Measurements from ENCODE around the gene NRDE2.

NRDE2 gene

DNA sequence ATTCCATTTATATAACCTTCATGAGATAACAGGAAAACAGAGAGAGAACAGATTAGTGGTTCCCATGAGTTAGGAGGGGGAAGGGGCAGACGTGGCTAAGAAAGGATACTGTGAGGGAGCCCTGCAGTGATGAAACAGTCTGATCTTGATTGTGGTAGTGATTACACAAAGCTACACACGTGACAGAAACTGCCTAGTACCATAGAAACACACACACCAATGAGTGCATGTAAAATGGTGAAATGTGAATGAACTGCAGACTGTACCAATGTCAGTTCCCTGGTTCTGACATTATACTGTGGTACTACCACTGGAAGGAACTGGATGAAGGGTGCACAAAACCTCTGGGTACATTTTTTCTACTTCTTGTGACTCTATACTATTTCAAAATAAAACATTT, 36.9 kb downstream of the NRDE2 start:
- no peaks in the 10 kb centered on the region for H3K9me3 ChIP-seq (ENCODE audit: severe bottlenecking)
- TF ChIP-seq CTCF (IDR thresholded peaks at IDR 0.05; ENCODE audit: low read depth, low read length) = no peak
- DNase-seq = no peak
- H3K27me3 ChIP-seq (ENCODE audit: insufficient read depth, low read depth, severe bottlenecking) = no peaks in the 10 kb centered on the region
- H3K4me3 ChIP-seq (ENCODE audit: low read depth, low read length) = no peak overlapping the region
- H3K36me3 ChIP-seq = no peaks in the 10 kb centered on the region; the same call in 1 of the 2 replicates
- H3K27ac ChIP-seq = no peak overlapping the region

DNA sequence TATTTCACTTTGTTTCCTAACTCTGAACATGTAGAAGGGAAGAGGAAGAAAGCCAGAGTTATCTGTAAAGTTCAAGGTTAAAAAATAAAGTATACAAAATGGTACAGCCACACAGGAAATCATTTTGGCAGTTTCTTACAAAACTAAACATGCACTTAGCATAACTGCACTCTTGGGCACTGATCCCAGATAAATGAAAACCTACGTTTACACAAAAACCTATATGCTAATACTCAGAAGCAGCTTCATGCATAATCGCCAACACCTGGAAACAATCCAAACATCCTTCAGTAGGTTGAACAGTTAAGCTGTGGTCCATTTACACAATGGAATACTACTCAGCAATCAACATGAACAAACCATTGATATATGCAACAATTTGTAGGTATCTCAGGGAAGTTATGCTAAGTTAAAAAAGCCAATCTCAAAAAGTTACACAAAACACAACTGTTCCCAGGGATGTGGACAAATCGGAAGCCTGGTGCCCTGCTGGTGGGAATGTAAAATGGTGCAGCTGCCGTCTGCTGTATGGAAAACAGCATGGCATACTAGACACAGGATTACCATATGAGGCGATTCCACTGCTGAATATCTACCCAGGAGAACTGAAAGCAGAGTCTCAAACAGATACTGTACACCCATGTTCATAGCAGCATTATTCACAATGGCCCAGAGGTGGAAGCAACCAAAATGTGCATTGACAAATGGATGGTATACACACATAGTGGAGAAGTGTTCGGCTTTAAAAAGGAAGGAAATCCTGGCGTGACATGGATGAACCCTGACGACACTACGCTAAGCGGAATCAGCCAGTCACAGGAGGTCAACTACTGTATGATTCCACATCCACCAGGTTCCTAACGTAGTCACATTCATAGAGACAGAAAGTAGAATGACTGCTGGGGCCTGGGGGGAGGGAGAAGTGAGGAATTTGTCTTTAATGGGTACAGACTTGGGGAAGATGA, 37.7 kb downstream of the NRDE2 start:
- no peaks in the 10 kb centered on the region for H3K9me3 ChIP-seq (ENCODE audit: severe bottlenecking)
- no peaks in the 10 kb centered on the region for H3K27me3 ChIP-seq (ENCODE audit: insufficient read depth, low read depth, severe bottlenecking)
- peaks cover 2% of the 10 kb centered on the region for H3K36me3 ChIP-seq
- no peak overlapping the region for H3K27ac ChIP-seq
- TF ChIP-seq CTCF (IDR thresholded peaks at IDR 0.05; ENCODE audit: low read depth, low read length) = no peak
- H3K4me3 ChIP-seq (ENCODE audit: low read depth, low read length) = no peak overlapping the region
- DNase-seq = no peak

- no peak for TF ChIP-seq CTCF (IDR thresholded peaks at IDR 0.05; ENCODE audit: low read depth, low read length)
- Histone ChIP-seq H3K27ac (no peak overlapping the region), H3K36me3 (peaks cover 3% of the 10 kb centered on the region; the same call in 1 of the 2 replicates), H3K4me3 (ENCODE audit: low read depth, low read length) (no peak overlapping the region), H3K9me3 (ENCODE audit: severe bottlenecking) (no peaks in the 10 kb centered on the region), H3K27me3 (ENCODE audit: insufficient read depth, low read depth, severe bottlenecking) (no peaks in the 10 kb centered on the region)
- DNase-seq = no peak
These were observed 40.0 kb downstream of the NRDE2 start for GRCh38 chr14:90291699-90292098.

DNA sequence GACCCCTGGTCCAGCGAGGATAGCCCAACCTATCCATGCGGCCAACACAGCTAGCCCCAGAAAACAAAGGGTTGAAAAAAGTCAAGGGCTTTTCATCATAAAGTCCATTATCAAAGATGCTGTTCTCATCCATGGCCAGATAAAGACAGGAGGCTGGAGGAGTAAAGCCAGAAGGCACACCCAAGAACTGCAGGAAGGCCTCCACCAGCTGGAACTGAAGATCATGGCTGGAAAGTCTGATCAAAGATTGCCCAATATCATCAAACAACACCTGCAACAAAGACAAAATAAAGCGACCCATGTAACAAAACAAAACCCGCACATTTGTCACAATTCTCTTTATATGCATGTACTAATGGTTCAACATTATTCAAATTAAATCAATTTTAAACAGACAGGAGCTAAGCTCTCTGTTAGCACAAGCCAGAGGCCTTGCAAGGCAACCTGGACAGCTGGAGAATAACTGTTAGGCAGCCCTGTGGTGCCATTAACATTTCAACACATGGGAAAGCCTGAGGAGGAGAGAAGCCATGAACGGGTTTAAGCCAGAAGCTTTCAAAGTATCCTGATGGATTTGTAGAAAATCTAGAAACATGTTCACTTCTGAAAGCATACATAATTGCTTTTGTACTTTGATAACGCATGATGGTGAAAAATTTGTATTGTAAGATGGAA, 41.3 kb downstream of the NRDE2 start:
- Histone ChIP-seq H3K27me3 (ENCODE audit: insufficient read depth, low read depth, severe bottlenecking) (no peaks in the 10 kb centered on the region), H3K9me3 (ENCODE audit: severe bottlenecking) (no peaks in the 10 kb centered on the region), H3K36me3 (peaks cover 3% of the 10 kb centered on the region; the same call in 1 of the 2 replicates), H3K27ac (no peak overlapping the region), H3K4me3 (ENCODE audit: low read depth, low read length) (no peak overlapping the region)
- DNase-seq = no peak
- TF ChIP-seq CTCF (IDR thresholded peaks at IDR 0.05; ENCODE audit: low read depth, low read length) = no peak

GRCh38 chr14:90288651-90289355, 42.9 kb downstream of the NRDE2 start:
- peaks cover 3% of the 10 kb centered on the region; the same call in 1 of the 2 replicates for H3K36me3 ChIP-seq
- H3K9me3 ChIP-seq (ENCODE audit: severe bottlenecking) = no peaks in the 10 kb centered on the region
- peak; percentile 43 for DNase-seq
- H3K27ac ChIP-seq = no peak overlapping the region
- no peak for TF ChIP-seq CTCF (IDR thresholded peaks at IDR 0.05; ENCODE audit: low read depth, low read length)
- no peak overlapping the region for H3K4me3 ChIP-seq (ENCODE audit: low read depth, low read length)
- H3K27me3 ChIP-seq (ENCODE audit: insufficient read depth, low read depth, severe bottlenecking) = no peaks in the 10 kb centered on the region

Data from WERI-Rb-1 (cell line).